ENCODE results near the gene CD68.

DNA sequence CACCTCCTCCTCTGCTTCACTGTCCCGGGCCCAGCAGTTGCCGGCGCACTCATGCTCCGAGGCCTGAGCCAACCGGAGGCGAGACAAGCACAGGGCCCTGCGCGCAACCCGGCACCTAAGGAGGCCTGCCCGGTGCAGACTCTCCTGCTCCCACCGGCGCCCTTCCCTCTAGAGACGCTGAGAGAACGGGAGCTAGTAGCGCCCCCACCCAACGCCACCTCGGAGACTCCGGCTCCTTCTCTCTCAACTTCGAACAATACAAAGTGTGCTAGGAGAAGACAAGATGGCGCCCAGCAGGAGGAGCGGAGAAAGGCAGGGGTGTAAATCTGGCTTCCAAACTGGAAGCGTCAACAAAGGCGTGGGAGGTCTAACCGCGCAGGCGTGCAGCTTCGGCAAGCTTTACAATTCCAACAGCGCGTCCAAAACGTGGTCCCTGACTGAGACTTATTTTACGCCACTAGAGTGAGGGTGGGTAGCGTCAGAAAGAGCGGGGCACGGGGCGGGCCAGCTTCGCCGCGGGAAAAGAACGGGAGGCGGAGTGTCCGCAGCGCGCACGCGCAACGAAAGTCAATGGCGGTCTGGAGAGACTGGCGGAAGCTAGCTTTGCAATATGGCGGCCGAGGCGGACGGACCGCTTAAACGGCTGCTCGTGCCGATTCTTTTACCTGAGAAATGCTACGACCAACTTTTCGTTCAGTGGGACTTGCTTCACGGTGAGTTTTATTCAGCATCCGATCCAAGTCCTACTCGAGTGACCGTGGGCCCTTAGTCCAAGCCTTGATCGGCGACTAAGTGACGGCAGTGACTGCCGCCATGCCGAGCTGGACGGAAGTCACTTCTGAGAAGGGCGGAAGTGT is 4.0 kb downstream of the CD68 start, which contains the start of gene MPDU1:
- TF ChIP-seq, protein P1, sequence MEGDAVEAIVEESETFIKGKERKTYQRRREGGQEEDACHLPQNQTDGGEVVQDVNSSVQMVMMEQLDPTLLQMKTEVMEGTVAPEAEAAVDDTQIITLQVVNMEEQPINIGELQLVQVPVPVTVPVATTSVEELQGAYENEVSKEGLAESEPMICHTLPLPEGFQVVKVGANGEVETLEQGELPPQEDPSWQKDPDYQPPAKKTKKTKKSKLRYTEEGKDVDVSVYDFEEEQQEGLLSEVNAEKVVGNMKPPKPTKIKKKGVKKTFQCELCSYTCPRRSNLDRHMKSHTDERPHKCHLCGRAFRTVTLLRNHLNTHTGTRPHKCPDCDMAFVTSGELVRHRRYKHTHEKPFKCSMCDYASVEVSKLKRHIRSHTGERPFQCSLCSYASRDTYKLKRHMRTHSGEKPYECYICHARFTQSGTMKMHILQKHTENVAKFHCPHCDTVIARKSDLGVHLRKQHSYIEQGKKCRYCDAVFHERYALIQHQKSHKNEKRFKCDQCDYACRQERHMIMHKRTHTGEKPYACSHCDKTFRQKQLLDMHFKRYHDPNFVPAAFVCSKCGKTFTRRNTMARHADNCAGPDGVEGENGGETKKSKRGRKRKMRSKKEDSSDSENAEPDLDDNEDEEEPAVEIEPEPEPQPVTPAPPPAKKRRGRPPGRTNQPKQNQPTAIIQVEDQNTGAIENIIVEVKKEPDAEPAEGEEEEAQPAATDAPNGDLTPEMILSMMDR (conservative IDR thresholded peaks at IDR 0.05; ENCODE audit: low read depth, low read length): no peak
- no peak for TF ChIP-seq EZH2 (IDR thresholded peaks at IDR 0.05; ENCODE audit: borderline replicate concordance, low read depth, low read length, poor library complexity, severe bottlenecking)
